NCI-H526 (cell line): ENCODE data around the gene PATJ.
A peak's percentile ranks its signal among the peaks of the same experiment; 100 is the strongest.
"Not testable (repeated sequence)": the region's sequence is repeated elsewhere in the genome, so short reads cannot be mapped to it uniquely, and the experiment has no call there.

Source experiments
- DNase-seq, 2 experiments: peaks; one replicate each; lab custom pipeline; 2025; lab: John Stamatoyannopoulos, UW

PATJ gene

GRCh38 chr1:61887076-61887867 lies 145.0 kb downstream of the PATJ start:
- DNase-seq = no peak

- no peak for DNase-seq
Observed at GRCh38 chr1:61887931-61888564, 145.8 kb downstream of the PATJ start.

- no peak for DNase-seq
Observed at GRCh38 chr1:61888808-61889207, 146.5 kb downstream of the PATJ start.

GRCh38 chr1:61890435-61890834 lies 148.2 kb downstream of the PATJ start:
- not testable (repeated sequence) for DNase-seq

- DNase-seq = no peak
Observed at GRCh38 chr1:61892977-61893376, 150.7 kb downstream of the PATJ start.

- DNase-seq = not testable (repeated sequence)
Observed at GRCh38 chr1:61894296-61894695, 152.0 kb downstream of the PATJ start.

GRCh38 chr1:61895175-61895574 lies 152.9 kb downstream of the PATJ start:
- no peak for DNase-seq

GRCh38 chr1:61898658-61899057 lies 156.4 kb downstream of the PATJ start:
- no peak for DNase-seq

- no peak for DNase-seq
Observed at GRCh38 chr1:61904354-61904753, 162.1 kb downstream of the PATJ start.

GRCh38 chr1:61907102-61907501 lies 164.8 kb downstream of the PATJ start:
- no peak for DNase-seq

- DNase-seq = no peak
Observed at GRCh38 chr1:61910035-61910434, 167.8 kb downstream of the PATJ start.

- no peak for DNase-seq
Observed at GRCh38 chr1:61914823-61915482, 172.7 kb downstream of the PATJ start.

GRCh38 chr1:61921435-61921834 lies 179.2 kb downstream of the PATJ start:
- DNase-seq = no peak

GRCh38 chr1:61922950-61923480 lies 180.7 kb downstream of the PATJ start:
- no peak for DNase-seq

GRCh38 chr1:61925591-61926298 lies 183.5 kb downstream of the PATJ start:
- DNase-seq = peak; percentile 34 to 53

- DNase-seq = no peak
Observed at GRCh38 chr1:61926597-61926996, 184.3 kb downstream of the PATJ start.

GRCh38 chr1:61930116-61930645 lies 187.9 kb downstream of the PATJ start:
- no peak for DNase-seq

GRCh38 chr1:61931587-61932279 lies 189.5 kb downstream of the PATJ start:
- DNase-seq = peak in 1 of 2 experiments; percentile 11

GRCh38 chr1:61935516-61935915 lies 193.2 kb downstream of the PATJ start:
- DNase-seq = no peak

- DNase-seq = no peak
Observed at GRCh38 chr1:61936839-61937238, 194.6 kb downstream of the PATJ start.

- no peak for DNase-seq
Observed at GRCh38 chr1:61941794-61942193, 199.5 kb downstream of the PATJ start.
